CD14-positive monocyte (primary cell): ENCODE data around the gene GULP1. TPM values are rescaled to one million over a fixed set of nuclear protein-coding genes. Genes with fewer than 3 reads are reported as not detected.

ENCODE experiments used
- DNase-seq, 3 donors: peaks; one replicate each; pipeline ENCODE4 v3.0.0-alpha.2; 2011 to 2022
- H2AFZ ChIP-seq: 2 replicates; pipeline ENCODE4 v1.6.0; 2012; ENCODE audit warnings: mild to moderate bottlenecking, low read depth, low read length, inconsistent platforms; ENCODE audit not compliant: insufficient read depth, poor library complexity, severe bottlenecking
- H3K27ac ChIP-seq, 2 donors: 1 replicate in 1 of 2; 2 replicates in 1 of 2; pipeline ENCODE4 v1.5.1; 2012 to 2013; ENCODE audit warnings: low read length in 2 of 2, control low read depth in 1 of 2, inconsistent platforms in 1 of 2, low read depth in 1 of 2, mild to moderate bottlenecking in 1 of 2
- H3K27me3 ChIP-seq, 2 donors: one replicate each; pipeline versions ENCODE4 v1.6.0 to v1.6.1; 2011 to 2013; ENCODE audit warnings: low read length in 2 of 2; ENCODE audit not compliant: control insufficient read depth in 2 of 2, insufficient read depth in 2 of 2
- H3K36me3 ChIP-seq, 2 donors: replicated peaks in 1 of 2; 1 replicate in 1 of 2; 2 replicates in 1 of 2; pipeline versions ENCODE4 v1.5.1 to v1.6.1; 2012 to 2013; ENCODE audit warnings: low read length in 2 of 2, control low read depth in 1 of 2, inconsistent platforms in 1 of 2, mild to moderate bottlenecking in 1 of 2; ENCODE audit not compliant: insufficient read depth in 2 of 2, control insufficient read depth in 1 of 2
- H3K4me1 ChIP-seq, 2 donors: 1 replicate in 1 of 2; 2 replicates in 1 of 2; pipeline versions ENCODE4 v1.5.1 to v1.6.1; 2012 to 2013; ENCODE audit warnings: low read length in 2 of 2, control low read depth in 1 of 2, inconsistent platforms in 1 of 2, mild to moderate bottlenecking in 1 of 2, moderate library complexity in 1 of 2; ENCODE audit not compliant: insufficient read depth in 2 of 2, control insufficient read depth in 1 of 2
- H3K4me2 ChIP-seq: replicated peaks from 2 replicates; pipeline ENCODE3; 2012; ENCODE audit warnings: low read length, moderate library complexity, mild to moderate bottlenecking; ENCODE audit not compliant: poor library complexity, severe bottlenecking; ENCODE audit errors: extremely low read depth
- H3K4me3 ChIP-seq, 3 experiments: fragments of 200-600 bp in 1 of 3; sonication (generic) in 1 of 3; replicated peaks in 1 of 3; 1 replicate in 2 of 3; 2 replicates in 1 of 3; pipeline ENCODE4 v1.5.1; 2011 to 2013; ENCODE audit warnings: low read length in 3 of 3, mild to moderate bottlenecking in 3 of 3, control low read depth in 2 of 3, low read depth in 2 of 3, inconsistent platforms in 1 of 3, moderate library complexity in 1 of 3
- H3K79me2 ChIP-seq: 2 replicates; pipeline ENCODE4 v1.6.0; 2012; ENCODE audit warnings: mild to moderate bottlenecking, control low read depth, inconsistent platforms, low read length, moderate library complexity; ENCODE audit not compliant: insufficient read depth
- H3K9ac ChIP-seq: 2 replicates; pipeline ENCODE4 v1.6.0; 2017; ENCODE audit warnings: low read length, mild to moderate bottlenecking; ENCODE audit not compliant: insufficient read depth, poor library complexity, severe bottlenecking
- H3K9me3 ChIP-seq, 2 donors: replicated peaks in 1 of 2; 1 replicate in 1 of 2; 2 replicates in 1 of 2; pipeline versions ENCODE4 v1.5.1 to v1.6.1; 2012 to 2013; ENCODE audit warnings: low read length in 2 of 2, control low read depth in 1 of 2; ENCODE audit not compliant: control insufficient read depth in 1 of 2, insufficient read depth in 1 of 2
- H4K20me1 ChIP-seq: 2 replicates; pipeline ENCODE4 v1.6.0; 2012; ENCODE audit warnings: mild to moderate bottlenecking, low read length, control low read depth, moderate library complexity; ENCODE audit not compliant: insufficient read depth
- H3K27ac Mint-ChIP-seq, 7 donors: one replicate each; pipeline ENCODE4 v1.8.0; 2020; ENCODE audit warnings: mild to moderate bottlenecking in 7 of 7, mixed read lengths in 7 of 7, moderate library complexity in 6 of 7, inconsistent platforms in 2 of 7
- H3K27me3 Mint-ChIP-seq, 3 donors: one replicate each; pipeline ENCODE4 v1.8.0; 2021 to 2022; ENCODE audit warnings: low read depth in 3 of 3, mild to moderate bottlenecking in 3 of 3, mixed read lengths in 3 of 3, moderate library complexity in 3 of 3, inconsistent platforms in 1 of 3
- H3K36me3 Mint-ChIP-seq, 2 donors: one replicate each; pipeline ENCODE4 v1.8.0; 2020; ENCODE audit warnings: mixed read lengths in 2 of 2, inconsistent platforms in 1 of 2, mild to moderate bottlenecking in 1 of 2
- H3K4me1 Mint-ChIP-seq: one replicate; pipeline ENCODE4 v1.8.0; 2020; ENCODE audit warnings: mild to moderate bottlenecking, mixed read lengths
- H3K4me3 Mint-ChIP-seq, 2 donors: one replicate each; pipeline ENCODE4 v1.8.0; 2020; ENCODE audit warnings: mild to moderate bottlenecking in 2 of 2, mixed read lengths in 2 of 2, moderate library complexity in 1 of 2
- H3K9me3 Mint-ChIP-seq, 7 donors: one replicate each; pipeline ENCODE4 v1.8.0; 2020 to 2022; ENCODE audit warnings: mixed read lengths in 7 of 7, mild to moderate bottlenecking in 6 of 7, moderate library complexity in 6 of 7, inconsistent platforms in 2 of 7
- WGBS: methylation state at CpG from one replicate; pipeline ENCODE4 v1.1.5; 2013; ENCODE audit warnings: missing lambda C conversion rate; ENCODE audit not compliant: insufficient coverage; 5-methylcytosine and 5-hydroxymethylcytosine counted together
- intact Hi-C, 2 donors: fragments of 100-400 bp; cut with micrococcal nuclease; formaldehyde crosslinking; loops; one replicate each; pipeline versions ENCODE4 v1.15.0 to v1.15.1; 2023
- polyA plus RNA-seq, 3 donors: library from polyadenylated mRNA; depleted of rRNA in 1 of 3; unstranded in 2 of 3; stranded (reverse) in 1 of 3; fragments of 300-500 nt in 2 of 3; fragments of >200 nt in 1 of 3; fragmentation: Illumina TruSeq in 2 of 3; gene quantifications; 1 replicate in 2 of 3; 2 replicates in 1 of 3; pipeline ENCODE4 v1.2.3, GENCODE V29; 2012 to 2021
- TF ChIP-seq, protein P1 (sequence below): fragments of 200-600 bp; IDR thresholded peaks from one replicate; pipeline ENCODE4 v1.8.0; 2022; ENCODE audit warnings: antibody characterized with exemption, mild to moderate bottlenecking

The GULP1 gene
- polyA plus RNA-seq, 3 donors, result not detected

DNA sequence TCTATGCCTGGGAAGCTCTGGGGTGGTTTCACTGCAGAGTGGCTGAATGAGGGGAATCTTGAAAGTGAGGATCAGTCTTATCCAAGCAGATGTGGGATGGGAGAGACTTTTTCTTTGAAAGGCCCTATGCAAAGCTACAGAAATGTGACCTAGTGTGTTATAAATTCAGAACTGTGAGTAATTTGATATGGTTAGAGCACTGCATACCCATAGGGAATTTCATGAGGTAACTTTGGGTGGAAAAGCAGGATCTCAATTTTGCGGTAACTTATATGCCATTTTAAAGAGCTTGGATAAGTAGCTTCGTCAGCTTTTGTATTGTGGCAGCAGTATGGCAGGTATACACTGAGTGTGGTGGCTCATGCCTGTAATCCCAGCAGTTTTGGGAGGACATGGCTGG is 40.9 kb downstream of the GULP1 start:
- Mint-ChIP-seq H3K4me3 (no peak overlapping the region), H3K27ac (no peak overlapping the region), H3K9me3 (peaks cover 0 to 2% (median 0%) of the 10 kb centered on the region in 7 donors), H3K36me3 (no peaks in the 10 kb centered on the region), H3K27me3 (peaks cover 0 to 2% (median 0%) of the 10 kb centered on the region in 3 donors), H3K4me1 (no peaks in the 10 kb centered on the region)
- intact Hi-C loops, result no loop called here
- no peak overlapping the region for H2AFZ ChIP-seq
- H3K9ac ChIP-seq, result no peak overlapping the region
- H3K4me1 ChIP-seq, result no peaks in the 10 kb centered on the region
- no peak overlapping the region for H3K27ac ChIP-seq
- H3K9me3 ChIP-seq, result no peaks in the 10 kb centered on the region
- no peak overlapping the region for H3K4me3 ChIP-seq
- no peak overlapping the region for H3K4me2 ChIP-seq
- H3K36me3 ChIP-seq, result no peaks in the 10 kb centered on the region
- TF ChIP-seq, protein P1, sequence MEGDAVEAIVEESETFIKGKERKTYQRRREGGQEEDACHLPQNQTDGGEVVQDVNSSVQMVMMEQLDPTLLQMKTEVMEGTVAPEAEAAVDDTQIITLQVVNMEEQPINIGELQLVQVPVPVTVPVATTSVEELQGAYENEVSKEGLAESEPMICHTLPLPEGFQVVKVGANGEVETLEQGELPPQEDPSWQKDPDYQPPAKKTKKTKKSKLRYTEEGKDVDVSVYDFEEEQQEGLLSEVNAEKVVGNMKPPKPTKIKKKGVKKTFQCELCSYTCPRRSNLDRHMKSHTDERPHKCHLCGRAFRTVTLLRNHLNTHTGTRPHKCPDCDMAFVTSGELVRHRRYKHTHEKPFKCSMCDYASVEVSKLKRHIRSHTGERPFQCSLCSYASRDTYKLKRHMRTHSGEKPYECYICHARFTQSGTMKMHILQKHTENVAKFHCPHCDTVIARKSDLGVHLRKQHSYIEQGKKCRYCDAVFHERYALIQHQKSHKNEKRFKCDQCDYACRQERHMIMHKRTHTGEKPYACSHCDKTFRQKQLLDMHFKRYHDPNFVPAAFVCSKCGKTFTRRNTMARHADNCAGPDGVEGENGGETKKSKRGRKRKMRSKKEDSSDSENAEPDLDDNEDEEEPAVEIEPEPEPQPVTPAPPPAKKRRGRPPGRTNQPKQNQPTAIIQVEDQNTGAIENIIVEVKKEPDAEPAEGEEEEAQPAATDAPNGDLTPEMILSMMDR, result no peak
- WGBS, result 100% methylated on average over 2 of the region's 2 CpGs
- H3K79me2 ChIP-seq, result no peaks in the 10 kb centered on the region
- no peaks in the 10 kb centered on the region for H3K27me3 ChIP-seq
- no peak for DNase-seq
- H4K20me1 ChIP-seq, result no peaks in the 10 kb centered on the region

DNA sequence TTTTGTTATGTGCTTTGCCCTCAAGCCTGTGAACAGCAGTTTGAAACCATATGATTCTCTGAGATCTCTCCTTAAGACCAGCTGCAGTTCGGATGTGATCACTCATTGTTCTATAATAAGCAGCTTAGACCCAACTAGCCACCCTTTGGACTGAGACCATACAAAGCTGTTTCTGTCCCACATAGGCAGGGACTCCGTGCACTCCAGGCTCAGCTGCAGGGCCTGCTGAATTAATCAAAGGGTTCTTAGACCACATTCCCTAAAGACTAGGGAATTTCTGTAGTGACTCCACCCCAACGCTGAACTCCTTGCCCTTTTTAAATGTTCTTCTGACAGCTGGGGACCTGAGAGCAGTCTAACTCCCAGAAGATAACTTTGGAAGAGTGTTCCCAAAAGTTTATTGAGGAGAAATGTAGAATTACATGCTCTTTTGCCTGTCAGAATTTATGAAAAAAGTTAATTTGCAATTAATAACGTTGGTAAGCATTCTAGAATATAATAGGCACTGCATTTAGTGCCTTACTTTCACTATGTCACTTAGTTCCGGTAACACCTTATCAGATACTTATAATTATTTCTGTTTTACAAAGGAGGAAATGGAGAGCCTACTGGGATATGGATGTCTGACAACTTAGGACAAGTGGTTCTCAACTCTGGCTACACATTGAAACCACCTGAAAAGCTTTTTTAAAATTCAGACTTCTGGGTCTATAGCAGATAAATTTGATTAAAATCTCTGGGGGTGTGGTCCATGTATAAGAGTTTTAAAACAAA is 42.3 kb downstream of the GULP1 start:
- Mint-ChIP-seq H3K4me1 (no peaks in the 10 kb centered on the region), H3K9me3 (peaks cover 0 to 2% (median 0%) of the 10 kb centered on the region in 7 donors), H3K4me3 (no peak overlapping the region), H3K27ac (no peak overlapping the region), H3K36me3 (no peaks in the 10 kb centered on the region), H3K27me3 (peaks cover 0 to 2% (median 0%) of the 10 kb centered on the region in 3 donors)
- no peaks in the 10 kb centered on the region for H3K79me2 ChIP-seq
- no peak overlapping the region for H3K27ac ChIP-seq
- H3K9ac ChIP-seq, result no peak overlapping the region
- H2AFZ ChIP-seq, result no peak overlapping the region
- 94% methylated on average over 3 of the region's 5 CpGs for WGBS
- H4K20me1 ChIP-seq, result no peaks in the 10 kb centered on the region
- no peak overlapping the region for H3K4me2 ChIP-seq
- intact Hi-C loops, result no loop called here
- no peaks in the 10 kb centered on the region for H3K4me1 ChIP-seq
- no peak for DNase-seq
- no peaks in the 10 kb centered on the region for H3K27me3 ChIP-seq
- no peaks in the 10 kb centered on the region for H3K36me3 ChIP-seq
- no peaks in the 10 kb centered on the region for H3K9me3 ChIP-seq
- TF ChIP-seq, protein P1, result no peak
- H3K4me3 ChIP-seq, result no peak overlapping the region
